ENCODE measurements around the gene POLR1E.

POLR1E gene

DNA sequence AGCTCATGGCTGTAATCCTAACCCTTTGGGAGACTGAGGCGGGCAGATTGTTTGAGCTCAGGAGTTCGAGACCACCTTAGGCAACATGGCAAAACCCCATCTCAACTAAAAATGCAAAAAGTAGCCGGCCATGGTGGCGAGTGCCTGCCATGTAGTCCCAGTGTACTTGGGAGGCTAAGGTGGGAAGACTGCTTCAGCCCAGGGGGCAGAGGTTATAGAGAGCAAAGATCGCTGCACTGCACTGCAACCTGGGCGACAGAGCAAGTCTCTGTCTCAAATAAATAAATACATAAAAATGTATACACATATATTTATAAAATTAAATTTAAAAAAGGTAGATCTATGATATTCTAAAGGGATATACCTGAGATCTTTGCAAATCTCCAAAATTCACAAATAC lies 39.9 kb upstream of the POLR1E start:
- DNase-seq (ENCODE audit: insufficient read length, low spot score) (no peak), FAIRE-seq (no peak)
- TF ChIP-seq PAX5 (IDR thresholded peaks at IDR 0.05; ENCODE audit: insufficient read depth, low read length, severe bottlenecking) (no peak), SPI1 (IDR thresholded peaks at IDR 0.05; ENCODE audit: low read depth, low read length) (no peak), POLR2AphosphoS5 (IDR thresholded peaks at IDR 0.05; ENCODE audit: low read depth, low read length) (no peak), TAF1 (IDR thresholded peaks at IDR 0.05; ENCODE audit: low read depth, low read length) (no peak), POU2F2 (IDR thresholded peaks at IDR 0.05; ENCODE audit: low read depth, low read length) (no peak), POLR2A (IDR thresholded peaks at IDR 0.05; ENCODE audit: low read depth, low read length) (no peak)

DNA sequence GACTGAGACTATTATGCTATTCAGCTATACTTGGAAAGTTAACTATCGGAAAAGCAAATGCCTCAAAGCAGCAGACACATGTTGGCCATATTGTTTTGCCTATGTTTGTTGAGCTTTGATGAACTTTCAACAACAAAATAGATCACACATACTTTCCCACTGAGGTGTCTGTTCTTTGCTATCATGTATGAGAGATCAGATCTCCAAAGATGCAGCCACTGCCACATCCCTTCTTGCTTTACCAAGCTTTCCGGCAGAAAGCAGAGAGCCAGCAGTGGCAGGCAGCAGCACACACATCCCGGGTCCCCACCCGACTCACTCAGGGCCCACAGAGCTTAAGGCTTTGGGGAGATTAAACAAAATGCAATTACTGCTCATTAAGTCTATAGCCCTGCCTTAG lies 39.3 kb upstream of the POLR1E start:
- DNase-seq (ENCODE audit: insufficient read length, low spot score) (no peak), FAIRE-seq (no peak)
- TF ChIP-seq POLR2A (IDR thresholded peaks at IDR 0.05; ENCODE audit: low read depth, low read length) (no peak), POU2F2 (IDR thresholded peaks at IDR 0.05; ENCODE audit: low read depth, low read length) (no peak), TAF1 (IDR thresholded peaks at IDR 0.05; ENCODE audit: low read depth, low read length) (no peak), SPI1 (IDR thresholded peaks at IDR 0.05; ENCODE audit: low read depth, low read length) (no peak), PAX5 (IDR thresholded peaks at IDR 0.05; ENCODE audit: insufficient read depth, low read length, severe bottlenecking) (no peak), POLR2AphosphoS5 (IDR thresholded peaks at IDR 0.05; ENCODE audit: low read depth, low read length) (no peak)

GRCh38 chr9:37447111-37447510 lies 38.6 kb upstream of the POLR1E start:
- TF ChIP-seq POU2F2 (IDR thresholded peaks at IDR 0.05; ENCODE audit: low read depth, low read length) (no peak), POLR2AphosphoS5 (IDR thresholded peaks at IDR 0.05; ENCODE audit: low read depth, low read length) (no peak), POLR2A (IDR thresholded peaks at IDR 0.05; ENCODE audit: low read depth, low read length) (no peak), TAF1 (IDR thresholded peaks at IDR 0.05; ENCODE audit: low read depth, low read length) (no peak), PAX5 (IDR thresholded peaks at IDR 0.05; ENCODE audit: insufficient read depth, low read length, severe bottlenecking) (no peak), SPI1 (IDR thresholded peaks at IDR 0.05; ENCODE audit: low read depth, low read length) (no peak)
- FAIRE-seq = no peak
- no peak for DNase-seq (ENCODE audit: insufficient read length, low spot score)

GRCh38 chr9:37449862-37450632 lies 35.7 kb upstream of the POLR1E start:
- no peak for TF ChIP-seq TAF1 (IDR thresholded peaks at IDR 0.05; ENCODE audit: low read depth, low read length)
- no peak for TF ChIP-seq SPI1 (IDR thresholded peaks at IDR 0.05; ENCODE audit: low read depth, low read length)
- TF ChIP-seq PAX5 (IDR thresholded peaks at IDR 0.05; ENCODE audit: insufficient read depth, low read length, severe bottlenecking) = no peak
- TF ChIP-seq POLR2AphosphoS5 (IDR thresholded peaks at IDR 0.05; ENCODE audit: low read depth, low read length) = no peak
- no peak for TF ChIP-seq POLR2A (IDR thresholded peaks at IDR 0.05; ENCODE audit: low read depth, low read length)
- TF ChIP-seq POU2F2 (IDR thresholded peaks at IDR 0.05; ENCODE audit: low read depth, low read length) = no peak
- FAIRE-seq (no peak), DNase-seq (ENCODE audit: insufficient read length, low spot score) (no peak)

DNA sequence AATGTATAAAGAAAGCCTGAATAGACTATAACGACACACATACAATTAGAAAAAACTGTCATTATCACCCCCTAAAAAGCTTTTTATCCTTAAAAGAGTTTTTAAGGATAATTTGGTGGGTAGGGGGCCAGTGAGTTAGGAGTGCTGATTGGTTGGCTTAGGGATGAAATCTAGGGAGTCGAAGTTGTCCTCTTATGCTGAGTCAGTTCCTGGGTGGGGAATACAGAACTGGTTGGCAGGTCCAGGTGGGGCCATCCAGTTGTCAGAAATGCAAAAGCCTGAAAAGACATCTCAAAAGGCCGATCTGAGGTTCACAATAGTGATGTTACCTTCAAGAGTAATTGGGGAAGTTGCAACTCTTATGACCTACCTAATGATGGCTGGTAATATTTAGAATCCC lies 34.1 kb upstream of the POLR1E start:
- FAIRE-seq (no peak), DNase-seq (ENCODE audit: insufficient read length, low spot score) (no peak)
- TF ChIP-seq TAF1 (IDR thresholded peaks at IDR 0.05; ENCODE audit: low read depth, low read length) (no peak), POU2F2 (IDR thresholded peaks at IDR 0.05; ENCODE audit: low read depth, low read length) (no peak), PAX5 (IDR thresholded peaks at IDR 0.05; ENCODE audit: insufficient read depth, low read length, severe bottlenecking) (no peak), POLR2A (IDR thresholded peaks at IDR 0.05; ENCODE audit: low read depth, low read length) (no peak), POLR2AphosphoS5 (IDR thresholded peaks at IDR 0.05; ENCODE audit: low read depth, low read length) (no peak)

DNA sequence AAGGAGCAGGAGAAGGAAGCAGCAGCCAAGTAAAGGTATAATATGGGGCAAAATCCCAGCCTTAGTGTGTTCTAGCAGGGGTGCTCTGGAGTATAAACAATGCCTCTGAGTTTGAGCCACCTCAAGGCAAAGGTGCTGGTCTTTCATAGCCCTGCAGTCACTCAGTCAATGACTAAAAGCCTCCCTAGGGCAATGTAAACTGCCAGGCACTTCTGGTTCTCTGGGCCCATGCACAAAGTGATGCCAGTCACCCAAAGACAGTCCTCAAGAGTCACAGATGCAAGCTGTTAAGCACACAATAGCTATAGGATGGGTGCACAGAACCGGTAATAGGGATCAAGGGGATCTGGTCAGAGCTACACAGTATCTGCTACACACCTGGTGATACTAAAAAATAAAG lies 33.1 kb upstream of the POLR1E start:
- TF ChIP-seq TAF1 (IDR thresholded peaks at IDR 0.05; ENCODE audit: low read depth, low read length) = no peak
- DNase-seq (ENCODE audit: insufficient read length, low spot score) (no peak), FAIRE-seq (no peak)

DNA sequence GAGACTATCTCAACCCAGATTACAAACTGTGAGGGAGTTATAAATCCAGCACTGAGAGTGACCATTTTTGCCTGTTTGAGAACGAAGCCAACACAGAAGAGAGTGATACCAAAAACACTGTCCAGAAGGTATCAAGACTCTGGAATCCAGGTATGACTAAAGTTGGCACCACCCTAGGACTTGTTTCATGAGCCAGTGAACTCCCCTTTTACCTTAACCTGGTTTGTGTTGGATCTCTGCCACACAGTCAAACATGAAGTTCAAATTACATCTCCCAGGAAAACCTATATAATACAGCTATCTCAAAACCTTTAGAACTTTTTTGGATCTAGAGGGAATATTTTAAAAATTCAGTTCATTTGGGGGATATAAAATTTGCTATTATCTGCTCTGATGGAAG lies 31.9 kb upstream of the POLR1E start:
- TF ChIP-seq SPI1 (IDR thresholded peaks at IDR 0.05; ENCODE audit: low read depth, low read length) (no peak), TAF1 (IDR thresholded peaks at IDR 0.05; ENCODE audit: low read depth, low read length) (no peak), POU2F2 (IDR thresholded peaks at IDR 0.05; ENCODE audit: low read depth, low read length) (no peak), PAX5 (IDR thresholded peaks at IDR 0.05; ENCODE audit: insufficient read depth, low read length, severe bottlenecking) (no peak), POLR2A (IDR thresholded peaks at IDR 0.05; ENCODE audit: low read depth, low read length) (no peak), POLR2AphosphoS5 (IDR thresholded peaks at IDR 0.05; ENCODE audit: low read depth, low read length) (no peak)
- DNase-seq (ENCODE audit: insufficient read length, low spot score) (no peak), FAIRE-seq (no peak)

GRCh38 chr9:37454238-37454637 lies 31.5 kb upstream of the POLR1E start:
- DNase-seq (ENCODE audit: insufficient read length, low spot score) (no peak), FAIRE-seq (no peak)
- no peak for TF ChIP-seq POLR2A (IDR thresholded peaks at IDR 0.05; ENCODE audit: low read depth, low read length)
- TF ChIP-seq POLR2AphosphoS5 (IDR thresholded peaks at IDR 0.05; ENCODE audit: low read depth, low read length) = no peak
- TF ChIP-seq PAX5 (IDR thresholded peaks at IDR 0.05; ENCODE audit: insufficient read depth, low read length, severe bottlenecking) = no peak
- TF ChIP-seq SPI1 (IDR thresholded peaks at IDR 0.05; ENCODE audit: low read depth, low read length) = no peak
- no peak for TF ChIP-seq POU2F2 (IDR thresholded peaks at IDR 0.05; ENCODE audit: low read depth, low read length)
- no peak for TF ChIP-seq TAF1 (IDR thresholded peaks at IDR 0.05; ENCODE audit: low read depth, low read length)

GRCh38 chr9:37455884-37456647 lies 29.7 kb upstream of the POLR1E start:
- FAIRE-seq = no peak
- DNase-seq (ENCODE audit: insufficient read length, low spot score) = no peak
- TF ChIP-seq TAF1 (IDR thresholded peaks at IDR 0.05; ENCODE audit: low read depth, low read length) (no peak), PAX5 (IDR thresholded peaks at IDR 0.05; ENCODE audit: insufficient read depth, low read length, severe bottlenecking) (no peak), POLR2AphosphoS5 (IDR thresholded peaks at IDR 0.05; ENCODE audit: low read depth, low read length) (no peak), SPI1 (IDR thresholded peaks at IDR 0.05; ENCODE audit: low read depth, low read length) (no peak), POLR2A (IDR thresholded peaks at IDR 0.05; ENCODE audit: low read depth, low read length) (no peak), POU2F2 (IDR thresholded peaks at IDR 0.05; ENCODE audit: low read depth, low read length) (no peak)

Data from GM12891 (cell line).